Sigmoid colon (tissue), 4 donors: Measurements from ENCODE around the gene VAT1L.

Experiments used
- EP300 ChIP-seq, 4 donors: sonication (generic); formaldehyde crosslinking; IDR thresholded peaks; one replicate each; pipeline ENCODE4 v1.6.1; 2017; ENCODE audit warnings: antibody characterized with exemption in 4 of 4
- POLR2A ChIP-seq, 2 donors: fragments of 450-650 bp; IDR thresholded peaks; one replicate each; pipeline ENCODE4 v1.6.1; 2016; ENCODE audit warnings: antibody characterized with exemption in 2 of 2, mild to moderate bottlenecking in 2 of 2, moderate library complexity in 2 of 2
- TF ChIP-seq, protein P1 (sequence below), 4 experiments: fragments of 450-650 bp in 3 of 4; fragments of 200-600 bp in 1 of 4; IDR thresholded peaks; one replicate each; pipeline ENCODE4 v1.5.1; 2016 to 2019; ENCODE audit warnings: antibody characterized with exemption in 4 of 4, mild to moderate bottlenecking in 3 of 4, moderate library complexity in 2 of 4

DNA sequence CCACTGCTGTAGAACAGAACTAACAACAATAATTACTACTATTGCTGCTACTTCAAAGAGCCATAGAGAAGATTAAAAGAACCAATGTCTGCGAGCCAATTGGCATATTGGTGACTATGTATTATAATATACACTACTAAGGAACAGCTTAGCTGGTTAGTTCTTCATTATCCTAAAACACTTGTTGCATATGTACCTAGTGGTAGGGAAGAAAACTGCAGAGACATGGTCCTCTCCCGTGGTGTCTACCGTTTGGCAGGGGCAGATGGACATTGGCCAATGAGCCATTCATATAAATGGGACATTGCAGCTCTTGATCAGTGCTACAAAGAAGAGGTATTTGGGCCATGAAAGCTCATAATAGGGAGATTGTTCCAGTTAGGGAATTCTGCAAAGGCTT, 187.6 kb downstream of the VAT1L start:
- TF ChIP-seq, protein P1, sequence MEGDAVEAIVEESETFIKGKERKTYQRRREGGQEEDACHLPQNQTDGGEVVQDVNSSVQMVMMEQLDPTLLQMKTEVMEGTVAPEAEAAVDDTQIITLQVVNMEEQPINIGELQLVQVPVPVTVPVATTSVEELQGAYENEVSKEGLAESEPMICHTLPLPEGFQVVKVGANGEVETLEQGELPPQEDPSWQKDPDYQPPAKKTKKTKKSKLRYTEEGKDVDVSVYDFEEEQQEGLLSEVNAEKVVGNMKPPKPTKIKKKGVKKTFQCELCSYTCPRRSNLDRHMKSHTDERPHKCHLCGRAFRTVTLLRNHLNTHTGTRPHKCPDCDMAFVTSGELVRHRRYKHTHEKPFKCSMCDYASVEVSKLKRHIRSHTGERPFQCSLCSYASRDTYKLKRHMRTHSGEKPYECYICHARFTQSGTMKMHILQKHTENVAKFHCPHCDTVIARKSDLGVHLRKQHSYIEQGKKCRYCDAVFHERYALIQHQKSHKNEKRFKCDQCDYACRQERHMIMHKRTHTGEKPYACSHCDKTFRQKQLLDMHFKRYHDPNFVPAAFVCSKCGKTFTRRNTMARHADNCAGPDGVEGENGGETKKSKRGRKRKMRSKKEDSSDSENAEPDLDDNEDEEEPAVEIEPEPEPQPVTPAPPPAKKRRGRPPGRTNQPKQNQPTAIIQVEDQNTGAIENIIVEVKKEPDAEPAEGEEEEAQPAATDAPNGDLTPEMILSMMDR (IDR thresholded peaks at IDR 0.05) = no peak
- no peak for TF ChIP-seq POLR2A (IDR thresholded peaks at IDR 0.05)
- TF ChIP-seq EP300 (IDR thresholded peaks at IDR 0.05) = no peak
